GM18526 (cell line): ENCODE data around the gene FYB1.

ENCODE experiments used
- POLR2A ChIP-seq: IDR thresholded peaks from 3 replicates; pipeline ENCODE4 v1.6.1; 2011; ENCODE audit not compliant: insufficient read length; ENCODE audit errors: extremely low read depth

FYB1 gene

DNA sequence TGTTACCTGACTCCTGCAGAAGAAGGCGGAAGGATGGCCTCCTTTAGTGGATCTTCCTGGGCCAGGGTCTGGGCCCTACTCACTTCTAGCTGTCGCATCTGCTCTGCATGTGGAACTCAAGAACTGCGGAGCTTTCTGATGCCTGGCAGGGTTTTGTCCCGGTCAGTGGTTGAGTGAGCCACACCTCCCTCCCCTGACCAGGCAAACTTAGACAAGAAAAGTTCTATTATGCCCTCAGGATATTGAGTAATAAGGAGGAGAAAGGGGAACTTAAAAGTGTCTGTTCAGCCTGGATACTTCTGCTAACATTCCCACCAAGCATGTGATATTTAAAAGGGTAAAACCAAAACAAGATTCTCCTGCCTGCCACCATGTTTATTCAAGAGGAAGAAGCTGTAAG is at the start of gene FYB1:
Gene FYB1, minus strand, starts transcription at position 127 of the 400 bp plus-strand sequence. CDS start 16,603 bp downstream, outside the sequence.
- TF ChIP-seq POLR2A: no peak

- TF ChIP-seq POLR2A: no peak
These were observed 47.8 kb upstream of the FYB1 start for GRCh38 chr5:39267186-39267585.

- no peak for TF ChIP-seq POLR2A
These were observed 47.1 kb upstream of the FYB1 start for GRCh38 chr5:39266442-39266841.

- no peak for TF ChIP-seq POLR2A
These were observed 45.2 kb upstream of the FYB1 start for GRCh38 chr5:39264528-39264927.

GRCh38 chr5:39262981-39263380 is 43.6 kb upstream of the FYB1 start:
- TF ChIP-seq POLR2A: no peak

DNA sequence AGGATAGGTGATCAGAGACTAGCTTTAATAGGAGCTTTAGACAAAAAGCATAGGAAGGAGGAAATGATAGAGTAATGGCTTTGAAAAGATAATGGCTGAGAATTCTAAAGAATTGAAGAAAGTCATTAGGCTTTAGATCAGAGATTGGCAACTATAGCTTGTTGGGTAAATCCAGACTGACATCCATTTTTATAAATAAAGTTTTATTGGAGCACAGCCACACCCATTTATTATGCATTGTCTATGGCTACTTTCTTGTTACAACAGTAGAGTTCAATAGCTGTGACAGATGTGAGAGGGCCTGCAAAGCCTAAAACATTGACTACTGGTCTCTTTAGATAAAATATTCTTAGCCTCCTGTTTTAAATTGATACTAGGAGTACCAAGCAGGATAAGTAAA is 40.7 kb upstream of the FYB1 start:
- no peak for TF ChIP-seq POLR2A

- TF ChIP-seq POLR2A: no peak
These were observed 38.2 kb upstream of the FYB1 start for GRCh38 chr5:39257554-39257953.

DNA sequence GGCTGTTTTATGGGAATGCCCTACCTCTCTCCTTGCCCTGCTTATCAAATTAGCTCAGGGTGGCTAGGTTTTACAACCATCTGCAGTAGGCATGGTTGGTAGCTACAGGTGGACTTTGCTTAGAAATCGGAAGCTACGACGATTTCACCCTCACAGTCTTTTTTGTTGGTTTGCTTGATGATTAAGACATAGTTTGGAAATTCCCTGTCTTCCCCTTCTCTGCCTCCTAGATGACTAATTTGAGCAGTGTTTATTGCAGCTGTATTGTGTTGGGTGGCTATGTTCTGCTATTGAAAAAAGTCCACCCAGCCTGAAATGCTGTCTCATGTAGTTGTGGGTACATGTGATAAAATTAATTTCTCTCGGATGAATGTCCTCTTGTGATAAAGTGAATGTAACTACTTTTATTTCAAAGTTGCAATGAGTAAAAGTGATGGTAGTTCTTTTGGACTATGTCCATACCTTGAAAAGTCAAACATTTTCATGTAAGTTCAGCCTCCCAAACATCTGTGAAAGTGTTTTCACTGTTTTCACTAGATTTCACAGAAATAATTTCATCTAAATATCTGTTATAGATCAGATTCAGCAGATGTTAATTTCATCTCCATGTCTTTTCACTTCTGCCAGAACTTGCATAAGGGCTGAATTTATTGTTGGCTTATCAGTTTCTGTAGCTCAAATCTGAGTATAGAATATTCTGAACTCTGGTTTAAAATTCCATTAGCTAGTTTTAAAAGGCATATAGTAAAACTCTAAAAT is 37.3 kb upstream of the FYB1 start:
- TF ChIP-seq POLR2A: no peak

DNA sequence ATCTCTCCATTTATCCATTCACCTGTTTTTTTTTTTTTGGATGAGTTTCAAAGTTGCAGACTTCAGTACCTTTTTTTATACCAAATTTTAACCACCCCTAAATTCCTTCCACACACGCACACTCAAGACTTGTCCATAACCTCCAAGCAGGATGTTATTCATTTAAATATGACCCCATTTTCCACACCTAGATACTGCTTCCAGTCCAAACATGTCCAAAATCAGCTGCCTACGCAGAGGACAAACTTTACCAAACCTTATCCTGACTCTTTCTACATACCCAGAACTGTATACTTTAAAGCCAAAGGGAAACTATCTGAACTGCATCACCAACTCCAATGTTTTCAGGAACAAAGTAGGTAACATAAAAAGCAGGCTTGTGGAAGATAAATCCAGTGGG is 36.0 kb upstream of the FYB1 start:
- no peak for TF ChIP-seq POLR2A

GRCh38 chr5:39254671-39255070 is 35.3 kb upstream of the FYB1 start:
- TF ChIP-seq POLR2A: no peak

DNA sequence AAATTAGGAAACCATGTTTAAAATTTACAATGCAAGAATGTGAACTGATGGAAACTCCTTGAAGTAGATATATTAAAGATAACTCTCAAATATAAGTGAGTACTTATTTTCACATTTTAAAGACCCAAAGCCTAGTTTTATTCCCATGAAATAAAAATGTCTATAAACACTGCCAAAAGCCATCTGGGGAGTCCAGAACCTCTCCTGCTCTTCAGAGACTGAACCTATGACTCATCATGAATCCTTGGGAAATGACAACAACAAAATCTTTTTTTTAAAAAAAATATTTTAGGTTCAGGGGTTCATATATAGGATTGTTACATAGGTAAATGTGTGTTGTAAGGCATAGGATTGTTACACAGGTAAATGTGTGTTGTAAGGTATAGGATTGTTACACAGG is 33.8 kb upstream of the FYB1 start:
- no peak for TF ChIP-seq POLR2A

- no peak for TF ChIP-seq POLR2A
These were observed 30.4 kb upstream of the FYB1 start for GRCh38 chr5:39249564-39250274.

- TF ChIP-seq POLR2A: no peak
These were observed 29.7 kb upstream of the FYB1 start for GRCh38 chr5:39249069-39249468.

GRCh38 chr5:39240750-39241149 is 21.4 kb upstream of the FYB1 start:
- no peak for TF ChIP-seq POLR2A

DNA sequence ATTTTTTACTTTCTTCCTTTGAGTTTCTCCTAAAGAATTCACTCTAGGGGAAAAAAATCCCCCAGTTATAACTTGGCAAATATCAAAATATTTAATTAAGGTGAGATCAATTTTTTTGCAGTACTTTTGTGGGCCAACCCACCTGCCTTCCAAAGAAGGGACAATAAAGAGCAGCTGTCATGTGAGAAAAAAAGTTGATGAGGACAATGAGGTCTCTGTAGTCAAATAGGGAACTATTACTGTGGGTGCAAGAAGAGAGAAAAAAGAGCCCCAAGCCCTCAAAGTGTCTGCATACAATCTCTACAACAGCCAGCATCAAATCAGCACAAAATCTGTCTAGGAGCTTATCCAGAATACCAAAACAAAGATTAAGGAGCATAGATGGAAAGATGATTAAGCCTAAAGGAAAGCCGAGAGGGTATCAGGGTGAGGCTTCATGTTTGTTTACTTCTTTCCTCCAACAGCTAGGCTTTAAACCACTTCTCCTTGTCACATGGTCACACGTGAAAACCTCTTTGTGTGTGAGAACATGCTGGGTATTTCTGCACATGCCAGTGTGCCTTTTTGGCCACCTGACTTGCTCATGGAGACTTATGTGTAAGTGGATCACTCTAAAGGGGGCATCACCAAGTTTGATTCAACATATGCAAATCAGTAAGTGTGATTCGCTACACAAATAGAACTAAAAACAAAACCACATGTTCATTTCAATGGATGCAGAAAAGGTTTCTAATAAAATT is 19.2 kb upstream of the FYB1 start:
- no peak for TF ChIP-seq POLR2A

- TF ChIP-seq POLR2A: no peak
These were observed 17.4 kb upstream of the FYB1 start for GRCh38 chr5:39236718-39237117.
